Left ventricle myocardium inferior (tissue), 1 donor: ENCODE measurements around the gene RAX2. TPM values are rescaled to one million over a fixed set of nuclear protein-coding genes. Genes with fewer than 3 reads are reported as not detected.

Experiments used
- DNase-seq: peaks from one replicate; pipeline ENCODE4 v3.0.0-alpha.2; 2020
- H3K27ac ChIP-seq: fragments of 200-600 bp; replicated peaks from 2 replicates; pipeline ENCODE4 v1.8.0; 2021
- H3K27me3 ChIP-seq: fragments of 200-600 bp; 2 replicates; pipeline ENCODE4 v1.8.0; 2021; ENCODE audit warnings: low read depth
- H3K36me3 ChIP-seq: fragments of 200-600 bp; 2 replicates; pipeline ENCODE4 v1.8.0; 2021
- H3K4me1 ChIP-seq: fragments of 200-600 bp; 2 replicates; pipeline ENCODE4 v1.8.0; 2021
- H3K4me3 ChIP-seq: fragments of 200-600 bp; 2 replicates; pipeline ENCODE4 v1.8.0; 2021; ENCODE audit warnings: mild to moderate bottlenecking, moderate library complexity
- H3K9me3 ChIP-seq: fragments of 200-600 bp; replicated peaks from 2 replicates; pipeline ENCODE4 v1.8.0; 2021
- intact Hi-C: fragments of 100-400 bp; cut with micrococcal nuclease; formaldehyde crosslinking; loops from one replicate; pipeline ENCODE4 v1.11.0; 2022
- total RNA-seq: library from RNA; stranded (reverse); fragmentation: NEBNext Ultra II Directional; extraction: Animal tissue kit (Norgen Biotek cat#: 25700); gene quantifications from one replicate; pipeline ENCODE4 v1.2.1, GENCODE V29; 2021
- TF ChIP-seq, protein P1 (sequence below): fragments of 200-600 bp; IDR thresholded peaks from 2 replicates; pipeline ENCODE4 v1.8.0; 2021; ENCODE audit warnings: antibody characterized with exemption, mild to moderate bottlenecking, borderline replicate concordance
- donor health status: DM: no; HTN: yes; CAD: no; lungs with severe emphysema.

The RAX2 gene
- total RNA-seq, 1 donor from 2014 or later, result not detected

GRCh38 chr19:3723883-3724282 is 48.1 kb downstream of the RAX2 start:
- Histone ChIP-seq H3K9me3 (peaks cover 1% of the 10 kb centered on the region), H3K27me3 (peaks cover 75% of the 10 kb centered on the region), H3K36me3 (no peaks in the 10 kb centered on the region), H3K27ac (no peak overlapping the region), H3K4me3 (no peak overlapping the region), H3K4me1 (peaks cover 24% of the 10 kb centered on the region)
- TF ChIP-seq, protein P1, sequence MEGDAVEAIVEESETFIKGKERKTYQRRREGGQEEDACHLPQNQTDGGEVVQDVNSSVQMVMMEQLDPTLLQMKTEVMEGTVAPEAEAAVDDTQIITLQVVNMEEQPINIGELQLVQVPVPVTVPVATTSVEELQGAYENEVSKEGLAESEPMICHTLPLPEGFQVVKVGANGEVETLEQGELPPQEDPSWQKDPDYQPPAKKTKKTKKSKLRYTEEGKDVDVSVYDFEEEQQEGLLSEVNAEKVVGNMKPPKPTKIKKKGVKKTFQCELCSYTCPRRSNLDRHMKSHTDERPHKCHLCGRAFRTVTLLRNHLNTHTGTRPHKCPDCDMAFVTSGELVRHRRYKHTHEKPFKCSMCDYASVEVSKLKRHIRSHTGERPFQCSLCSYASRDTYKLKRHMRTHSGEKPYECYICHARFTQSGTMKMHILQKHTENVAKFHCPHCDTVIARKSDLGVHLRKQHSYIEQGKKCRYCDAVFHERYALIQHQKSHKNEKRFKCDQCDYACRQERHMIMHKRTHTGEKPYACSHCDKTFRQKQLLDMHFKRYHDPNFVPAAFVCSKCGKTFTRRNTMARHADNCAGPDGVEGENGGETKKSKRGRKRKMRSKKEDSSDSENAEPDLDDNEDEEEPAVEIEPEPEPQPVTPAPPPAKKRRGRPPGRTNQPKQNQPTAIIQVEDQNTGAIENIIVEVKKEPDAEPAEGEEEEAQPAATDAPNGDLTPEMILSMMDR, result no peak
- no peak for DNase-seq
- intact Hi-C loops, result no loop called here

GRCh38 chr19:3723110-3723488 is 48.9 kb downstream of the RAX2 start:
- Histone ChIP-seq H3K9me3 (no peaks in the 10 kb centered on the region), H3K36me3 (no peaks in the 10 kb centered on the region), H3K4me1 (peaks cover 25% of the 10 kb centered on the region), H3K4me3 (no peak overlapping the region), H3K27ac (no peak overlapping the region), H3K27me3 (peaks cover 82% of the 10 kb centered on the region)
- no peak for DNase-seq
- intact Hi-C loops, result no loop called here
- TF ChIP-seq, protein P1, result no peak

DNA sequence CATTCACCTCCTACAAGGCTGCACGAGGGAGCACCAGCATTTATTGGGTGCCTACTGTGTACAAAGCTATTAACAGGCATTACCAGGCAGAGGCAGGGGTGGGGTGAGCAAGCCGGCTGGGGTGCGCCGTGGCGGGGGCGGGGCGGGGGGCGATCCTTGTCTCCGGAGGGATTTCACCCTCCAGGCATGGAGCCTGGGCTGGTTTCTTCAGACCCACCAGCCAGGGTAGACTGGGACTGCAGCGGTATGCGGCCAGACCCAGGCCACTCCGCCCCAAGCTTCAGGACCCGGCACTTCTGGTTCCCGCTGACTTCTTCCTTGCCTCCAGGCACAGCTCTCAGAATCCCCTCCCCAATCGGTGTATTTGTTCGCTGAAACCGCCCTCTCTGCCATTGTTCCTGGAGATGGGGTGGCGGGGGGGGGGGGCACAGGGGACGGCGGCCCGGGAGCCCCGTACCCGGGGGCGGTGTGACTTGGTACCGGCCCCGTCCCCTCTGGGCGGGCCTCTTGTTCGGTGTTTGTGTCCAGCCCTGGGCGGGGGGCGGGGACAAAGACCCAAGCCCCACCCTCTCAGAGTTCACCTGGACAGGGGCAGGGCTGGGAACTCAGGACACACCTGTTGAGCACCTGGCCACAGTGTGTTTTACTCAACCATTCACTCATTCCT is 49.5 kb downstream of the RAX2 start:
- intact Hi-C loops, result no loop called here
- no peak for DNase-seq
- TF ChIP-seq, protein P1, result no peak
- no peak overlapping the region for H3K4me3 ChIP-seq
- H3K36me3 ChIP-seq, result no peaks in the 10 kb centered on the region
- H3K4me1 ChIP-seq, result peaks cover 25% of the 10 kb centered on the region
- peaks cover 82% of the 10 kb centered on the region for H3K27me3 ChIP-seq
- H3K9me3 ChIP-seq, result no peaks in the 10 kb centered on the region
- no peak overlapping the region for H3K27ac ChIP-seq

GRCh38 chr19:3721887-3722442 is 50.1 kb downstream of the RAX2 start:
- Histone ChIP-seq H3K27ac (no peak overlapping the region), H3K36me3 (no peaks in the 10 kb centered on the region), H3K27me3 (peaks cover 82% of the 10 kb centered on the region), H3K9me3 (no peaks in the 10 kb centered on the region), H3K4me3 (peak overlapping the region; percentile 32), H3K4me1 (peaks cover 25% of the 10 kb centered on the region)
- TF ChIP-seq, protein P1, result no peak
- DNase-seq, result no peak
- intact Hi-C loops, result no loop called here

DNA sequence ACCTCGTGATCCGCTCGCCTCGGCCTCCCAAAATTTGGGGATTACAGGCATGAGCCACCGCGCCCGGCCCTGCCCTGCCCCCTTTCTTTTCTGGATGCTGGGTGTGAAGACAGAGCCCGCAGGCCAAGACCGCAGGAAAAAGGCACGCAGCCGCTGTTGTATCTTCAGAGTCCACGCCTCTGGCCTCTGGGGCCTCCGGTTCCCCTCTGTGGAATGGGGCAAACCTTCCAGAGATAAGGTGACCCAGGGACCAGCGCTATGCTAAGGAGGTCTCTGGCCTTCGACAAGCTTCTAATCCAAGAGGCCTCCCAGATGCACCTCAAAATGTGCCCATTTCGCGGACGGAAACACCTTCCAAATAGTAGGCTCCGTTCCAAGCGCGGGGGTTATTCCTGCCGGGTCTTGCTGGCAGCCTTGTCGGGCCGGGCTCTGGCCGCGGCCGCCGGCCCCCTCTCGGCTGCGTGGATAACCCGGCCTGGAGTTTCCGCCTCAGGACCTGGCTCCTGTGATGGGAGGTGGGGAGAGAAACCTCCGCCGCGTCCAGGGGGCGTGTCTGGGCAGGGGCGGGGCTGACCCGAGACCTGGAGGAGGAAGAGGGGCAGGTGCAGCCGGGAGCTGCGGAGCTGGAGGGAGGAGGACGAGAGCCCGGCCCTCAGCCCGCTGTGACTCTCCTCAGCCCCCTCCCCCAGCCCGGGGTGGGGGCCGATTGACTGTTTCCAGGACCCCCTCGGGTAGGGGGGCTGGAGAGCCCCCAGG is 50.7 kb downstream of the RAX2 start:
- peaks cover 25% of the 10 kb centered on the region for H3K4me1 ChIP-seq
- peak overlapping the region; percentile 32 for H3K4me3 ChIP-seq
- intact Hi-C loops, result no loop called here
- no peaks in the 10 kb centered on the region for H3K9me3 ChIP-seq
- no peaks in the 10 kb centered on the region for H3K36me3 ChIP-seq
- DNase-seq, result peak; percentile 66
- no peak overlapping the region for H3K27ac ChIP-seq
- TF ChIP-seq, protein P1, result no peak
- peaks cover 81% of the 10 kb centered on the region for H3K27me3 ChIP-seq
